ENCODE results near the gene MDFI.
A peak's percentile ranks its signal among the peaks of the same experiment; 100 is the strongest.

The MDFI gene

DNA sequence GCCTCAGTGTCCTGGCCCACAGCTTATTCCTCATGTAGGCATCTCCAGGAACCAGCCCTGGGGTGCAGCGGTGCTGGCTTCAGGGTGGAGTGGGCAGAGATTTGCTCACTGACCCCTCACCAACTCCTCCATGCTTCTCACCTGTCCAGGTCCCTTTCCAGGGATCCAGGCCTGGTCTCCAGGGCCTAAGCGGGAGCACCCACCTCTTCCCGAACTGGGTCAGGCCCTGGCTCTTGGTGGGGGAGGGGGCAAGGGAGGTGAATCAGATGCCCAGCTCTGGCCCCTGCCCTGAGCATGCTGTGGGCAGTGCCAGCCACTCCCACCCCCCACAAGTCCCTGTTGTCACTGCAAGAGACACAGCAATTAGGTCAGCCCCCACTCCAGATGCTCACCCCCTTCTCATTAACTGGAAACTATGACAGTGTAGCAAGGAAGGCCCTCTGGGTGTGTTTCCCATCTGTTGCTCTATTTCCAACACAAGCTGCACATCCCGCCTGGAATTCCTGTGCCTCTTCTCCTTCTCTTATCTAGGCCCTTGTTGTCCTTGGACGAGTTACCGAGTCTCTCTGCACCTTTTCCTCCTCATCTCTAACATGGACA is 37.0 kb downstream of the MDFI start:
- peak; percentile 96 for DNase-seq

GRCh38 chr6:41675992-41676391 is 37.7 kb downstream of the MDFI start:
- DNase-seq: no peak

DNA sequence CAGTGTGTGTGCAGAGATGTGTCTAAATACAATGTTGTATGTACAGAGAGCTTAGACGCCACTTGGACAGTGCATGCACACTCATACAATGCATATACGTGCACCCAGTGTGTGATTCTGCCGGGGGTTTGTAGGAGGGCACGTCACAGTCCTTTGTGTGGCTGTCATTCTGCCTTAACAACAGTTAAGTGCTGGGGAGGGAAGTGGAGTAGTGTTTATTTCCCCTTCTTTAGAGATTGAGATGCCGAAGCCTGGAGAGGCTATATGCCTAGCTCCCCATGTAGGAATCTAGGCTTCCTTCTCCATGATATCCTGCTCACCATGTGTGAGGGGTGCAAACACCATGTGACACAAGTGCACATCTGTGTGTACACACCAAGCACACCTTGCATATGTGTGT is 38.2 kb downstream of the MDFI start:
- DNase-seq: no peak

DNA sequence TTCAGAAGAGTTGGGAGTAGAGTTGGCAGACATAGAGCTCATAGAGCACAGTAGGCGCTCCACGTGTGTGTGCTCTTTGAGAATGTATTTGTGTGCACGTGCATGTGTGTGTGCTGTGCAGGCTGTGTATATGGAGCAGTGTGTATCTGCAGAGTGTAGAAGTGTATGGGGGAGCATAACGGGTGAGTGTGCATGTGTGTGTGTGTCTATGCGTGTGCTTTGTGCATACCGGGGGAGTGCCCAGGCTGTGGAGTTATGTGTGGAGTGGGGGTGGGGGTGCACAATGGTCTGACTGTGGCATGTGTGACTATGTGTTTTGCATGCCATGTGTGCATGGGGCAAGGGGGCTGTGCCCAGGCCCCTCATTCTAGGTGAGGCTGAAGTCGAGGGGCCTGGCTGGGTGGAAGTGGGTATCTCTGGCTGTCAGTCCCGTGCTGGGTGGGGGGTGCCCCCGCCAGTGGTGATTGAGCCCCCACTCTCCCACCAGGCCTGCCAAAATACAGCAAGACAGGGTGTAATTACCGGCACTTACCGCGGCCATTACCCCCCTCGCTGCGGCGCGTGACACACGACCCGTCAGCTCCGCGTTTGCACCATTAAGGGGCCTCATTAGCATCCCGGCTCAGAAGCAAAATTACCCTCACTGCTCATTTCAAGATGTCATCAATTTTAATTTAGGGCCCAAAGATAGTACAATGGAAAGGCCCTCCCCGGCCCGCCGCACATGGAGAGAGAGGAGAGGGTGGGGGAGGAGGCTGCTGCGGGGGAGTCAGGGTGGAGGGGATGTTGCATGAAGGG is 39.1 kb downstream of the MDFI start:
- DNase-seq: no peak

GRCh38 chr6:41678511-41679084 is 40.3 kb downstream of the MDFI start:
- no peak for DNase-seq

DNA sequence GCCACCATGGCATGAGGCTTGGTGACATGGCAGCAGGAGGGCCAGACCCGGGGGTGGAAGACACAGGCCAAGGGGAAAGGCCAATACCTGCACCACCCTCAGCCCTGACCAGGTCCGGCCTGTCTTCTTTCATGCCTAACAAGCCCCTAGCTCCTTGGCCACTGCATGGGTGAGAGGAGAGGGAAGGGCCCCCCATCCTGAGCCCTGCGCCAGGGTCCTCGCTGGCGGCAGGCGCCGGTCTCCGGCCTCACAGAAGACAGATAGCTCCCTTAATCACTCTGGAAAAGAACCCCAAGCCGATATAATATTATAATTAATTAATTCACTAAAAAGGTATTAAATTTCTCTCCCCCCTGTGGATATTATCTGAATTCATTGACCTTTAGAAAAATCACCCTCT is 41.4 kb downstream of the MDFI start:
- DNase-seq: no peak

DNA sequence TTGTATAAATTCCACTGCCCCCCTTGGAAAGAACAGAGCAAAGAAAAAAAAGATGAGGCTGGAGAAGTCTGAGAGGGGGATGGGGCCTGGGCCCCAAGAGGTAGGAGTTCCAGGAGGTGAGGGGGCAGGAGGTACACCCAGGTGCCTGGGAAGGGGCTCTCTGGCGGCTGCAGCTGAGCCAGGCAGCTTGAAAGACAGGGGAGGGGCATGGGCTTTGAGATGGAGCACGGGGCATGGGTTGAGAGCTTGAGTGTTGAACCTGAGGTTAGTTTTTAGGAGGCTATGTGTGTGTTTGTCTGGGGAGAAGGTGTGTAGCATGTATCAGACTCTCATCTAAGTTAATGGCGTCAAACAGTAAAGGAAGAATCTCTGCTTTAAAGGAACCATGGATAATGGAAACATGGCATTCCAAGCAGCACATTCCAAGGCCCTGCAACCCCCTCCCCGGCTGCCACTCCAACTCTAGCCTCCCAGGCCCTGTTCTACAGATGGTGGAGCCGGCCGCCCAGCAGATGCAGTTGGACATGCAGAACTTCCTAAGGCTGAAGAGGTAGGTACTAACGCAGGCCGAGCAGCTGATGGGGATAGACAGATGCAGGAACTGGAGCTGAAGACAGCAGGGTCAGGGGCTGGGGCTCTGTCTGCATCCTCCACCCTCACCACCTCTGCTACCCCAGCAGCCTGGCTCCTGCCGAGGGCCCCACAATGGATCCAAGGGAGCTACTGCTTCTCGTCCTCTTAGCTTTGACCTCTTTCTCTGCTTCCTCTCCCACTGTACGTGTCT is 42.1 kb downstream of the MDFI start:
- no peak for DNase-seq

DNA sequence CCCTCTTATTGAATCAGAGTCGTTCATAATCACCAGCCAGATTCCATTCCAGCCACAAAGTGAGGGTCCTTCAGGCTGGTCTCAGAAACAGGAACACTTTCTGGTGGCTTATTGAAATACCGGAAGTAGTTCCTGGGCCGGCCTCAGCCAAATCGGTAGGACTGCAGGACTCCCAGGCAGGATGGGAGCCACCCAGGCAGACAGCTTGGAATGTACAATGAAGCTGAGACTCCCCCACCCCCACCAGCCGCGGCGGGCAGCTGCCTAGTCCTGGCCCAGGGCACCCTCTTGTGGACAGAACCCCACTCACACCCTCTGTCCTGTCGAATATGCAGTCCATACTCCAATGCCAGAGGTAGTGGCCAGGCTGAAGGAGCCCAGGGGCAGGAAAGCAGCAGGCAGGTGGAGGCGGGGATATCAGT is 43.8 kb downstream of the MDFI start:
- peak; percentile 85 for DNase-seq

GRCh38 chr6:41682497-41683272 is 44.4 kb downstream of the MDFI start:
- no peak for DNase-seq

GRCh38 chr6:41683273-41683522 is 44.9 kb downstream of the MDFI start:
- no peak for DNase-seq

- DNase-seq: peak; percentile 15
Observed at GRCh38 chr6:41683523-41684310, 45.4 kb downstream of the MDFI start.

GRCh38 chr6:41684311-41685180 is 46.3 kb downstream of the MDFI start:
- no peak for DNase-seq

DNA sequence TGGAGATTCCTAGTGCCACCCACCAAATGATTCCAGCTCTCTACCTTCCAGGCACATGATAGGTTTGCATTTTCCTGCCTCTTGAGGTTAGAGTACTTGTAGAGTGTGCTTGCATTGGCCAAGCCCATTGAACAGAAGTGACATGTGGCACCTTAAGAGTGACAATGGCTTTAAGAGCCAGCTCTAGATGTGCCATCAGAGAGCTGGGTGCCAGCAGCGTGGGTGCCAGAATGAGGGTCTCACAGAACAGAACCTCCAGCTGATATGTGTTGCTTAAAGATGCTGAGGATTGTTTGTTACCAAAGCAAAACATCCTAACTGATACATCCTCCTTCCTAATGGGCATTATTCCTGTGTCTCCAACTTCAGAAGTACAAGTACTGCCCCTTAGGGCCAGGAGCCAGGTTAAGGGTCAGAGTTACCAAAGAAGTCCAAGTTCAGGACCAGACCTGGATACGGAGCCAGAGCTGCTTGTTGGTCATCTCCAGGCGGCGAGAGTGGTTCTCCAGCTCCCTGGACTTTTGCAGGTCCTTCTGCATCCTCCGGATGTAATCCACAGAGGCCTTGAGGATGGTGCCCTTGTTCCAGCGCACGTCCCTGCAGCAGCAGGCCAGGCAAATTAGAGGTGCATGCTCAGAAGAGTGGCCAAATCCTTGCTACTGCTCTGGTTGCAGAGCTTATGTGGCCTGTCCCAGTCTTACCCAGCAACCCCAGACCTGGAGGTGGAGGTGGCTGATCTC is 47.5 kb downstream of the MDFI start:
- DNase-seq: no peak

GRCh38 chr6:41687501-41688175 is 49.4 kb downstream of the MDFI start:
- no peak for DNase-seq

DNA sequence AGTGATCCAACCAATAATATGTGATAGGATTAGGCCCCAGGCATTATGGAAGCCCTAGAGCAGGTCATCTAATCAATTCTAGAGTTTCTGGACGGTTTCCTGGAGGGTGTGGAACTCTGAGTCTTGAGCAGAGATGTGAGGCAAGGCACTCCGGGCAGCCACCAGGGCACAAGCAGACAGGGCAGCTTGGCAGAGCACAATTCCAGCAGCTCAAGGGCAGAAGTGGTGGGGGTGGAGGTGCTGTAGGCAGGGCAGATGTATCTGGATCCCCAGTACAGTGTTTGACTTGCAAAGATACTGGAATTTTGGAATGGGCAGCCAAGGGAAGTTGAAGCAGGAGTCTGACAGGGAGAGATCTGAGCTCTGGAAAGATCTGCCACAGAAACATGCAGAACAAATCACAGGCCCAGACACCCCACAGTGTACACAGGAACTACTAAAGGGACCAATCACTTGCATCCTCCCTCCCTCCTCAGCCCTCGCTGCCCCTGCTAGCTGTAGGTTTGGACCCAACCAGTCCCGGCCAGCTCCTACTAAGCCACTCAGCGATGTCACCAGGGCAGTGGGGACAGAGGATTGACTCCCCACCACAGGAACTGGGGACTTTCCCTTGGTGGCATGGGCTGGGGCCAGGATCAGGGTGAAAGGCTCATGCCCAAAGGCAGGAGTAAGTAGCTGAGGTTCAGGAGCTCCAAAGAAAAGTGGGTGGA is 50.1 kb downstream of the MDFI start:
- DNase-seq: no peak

GRCh38 chr6:41689171-41690008 is 51.1 kb downstream of the MDFI start:
- no peak for DNase-seq

DNA sequence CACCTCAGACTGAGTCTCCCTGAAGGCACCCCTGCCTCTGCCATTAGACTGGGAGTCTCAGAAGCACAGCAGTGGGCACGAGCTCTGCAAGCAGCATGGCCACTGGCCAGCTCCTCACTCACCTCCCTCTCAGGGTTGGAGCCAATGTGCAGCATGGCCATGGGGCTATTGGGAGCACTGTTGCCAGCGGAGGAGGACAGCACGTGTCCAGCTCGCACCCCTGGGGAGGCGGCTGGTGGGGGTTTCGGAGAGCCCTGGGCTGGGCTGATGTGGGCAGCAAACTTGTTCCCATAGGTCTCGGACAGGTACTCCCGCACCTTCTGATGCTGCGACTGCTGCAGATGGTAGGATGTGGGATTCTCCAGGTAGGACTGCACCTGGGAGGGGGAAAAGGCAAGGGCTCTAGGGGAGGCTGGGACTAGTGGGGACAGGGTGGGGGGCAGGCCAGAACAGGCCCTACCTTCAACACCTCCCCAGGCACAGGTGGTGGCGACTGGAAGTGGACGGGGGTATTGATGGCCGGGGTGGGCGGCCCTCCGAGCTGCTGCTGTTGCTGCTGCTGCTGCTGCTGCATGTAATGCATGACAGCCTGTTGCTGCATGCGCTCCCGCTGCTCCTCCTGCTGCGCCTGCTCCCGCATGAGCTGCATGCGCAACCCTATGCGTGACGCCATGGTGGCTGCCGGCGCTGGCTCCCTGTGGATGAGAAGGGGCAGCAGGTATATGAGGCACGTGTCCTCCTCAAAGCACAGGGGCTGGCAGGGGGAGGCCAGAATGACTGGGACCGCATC is 52.5 kb downstream of the MDFI start:
- DNase-seq: no peak
